Measurements from ENCODE around the gene TPPP2. TPM values are rescaled to one million over a fixed set of nuclear protein-coding genes. Genes with fewer than 3 reads are reported as not detected.

The TPPP2 gene
- total RNA-seq, 1 experiment from 2014 or later = not detected

DNA sequence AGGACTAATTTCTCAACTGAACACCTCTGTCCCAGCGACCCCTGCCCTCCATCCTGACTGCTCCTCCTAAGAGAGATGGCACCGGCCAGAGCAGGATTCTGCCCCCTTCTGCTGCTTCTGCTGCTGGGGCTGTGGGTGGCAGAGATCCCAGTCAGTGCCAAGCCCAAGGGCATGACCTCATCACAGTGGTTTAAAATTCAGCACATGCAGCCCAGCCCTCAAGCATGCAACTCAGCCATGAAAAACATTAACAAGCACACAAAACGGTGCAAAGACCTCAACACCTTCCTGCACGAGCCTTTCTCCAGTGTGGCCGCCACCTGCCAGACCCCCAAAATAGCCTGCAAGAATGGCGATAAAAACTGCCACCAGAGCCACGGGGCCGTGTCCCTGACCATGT is 12.9 kb downstream of the TPPP2 start:
- Histone ChIP-seq H3K27me3 (ENCODE audit: low read length) (no peaks in the 10 kb centered on the region), H2AFZ (ENCODE audit: low read length) (no peak overlapping the region), H3K9ac (ENCODE audit: low read length) (no peak overlapping the region), H3K79me2 (ENCODE audit: low read length) (no peaks in the 10 kb centered on the region), H3K4me1 (ENCODE audit: low read length) (no peaks in the 10 kb centered on the region), H3K4me3 (ENCODE audit: low read length) (no peak overlapping the region), H4K20me1 (ENCODE audit: insufficient read depth, low read depth, low read length) (no peaks in the 10 kb centered on the region), H3K4me2 (ENCODE audit: low read depth, low read length, poor library complexity, severe bottlenecking) (no peak overlapping the region), H3K27ac (ENCODE audit: low read length) (no peak overlapping the region), H3K9me2 (replicated peaks; ENCODE audit: insufficient read depth, low read length) (no peaks in the 10 kb centered on the region), H3K36me3 (ENCODE audit: insufficient read depth, low read length) (no peaks in the 10 kb centered on the region), H3K9me3 (ENCODE audit: low read length) (no peaks in the 10 kb centered on the region)
- no peak for DNase-seq

DNA sequence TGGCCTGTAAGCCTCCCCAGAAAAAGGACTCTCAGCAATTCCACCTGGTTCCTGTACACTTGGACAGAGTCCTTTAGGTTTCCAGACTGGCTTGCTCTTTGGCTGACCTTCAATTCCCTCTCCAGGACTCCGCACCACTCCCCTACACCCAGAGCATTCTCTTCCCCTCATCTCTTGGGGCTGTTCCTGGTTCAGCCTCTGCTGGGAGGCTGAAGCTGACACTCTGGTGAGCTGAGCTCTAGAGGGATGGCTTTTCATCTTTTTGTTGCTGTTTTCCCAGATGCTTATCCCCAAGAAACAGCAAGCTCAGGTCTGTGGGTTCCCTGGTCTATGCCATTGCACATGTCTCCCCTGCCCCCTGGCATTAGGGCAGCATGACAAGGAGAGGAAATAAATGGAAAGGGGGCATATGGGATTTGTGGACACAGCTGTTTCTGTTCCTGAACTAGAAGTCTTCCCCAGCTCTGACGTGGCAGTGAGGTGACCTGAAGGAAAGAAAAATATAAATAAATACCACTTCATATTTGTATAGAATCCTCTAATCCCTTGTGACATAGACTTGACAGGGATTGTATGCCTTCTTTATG is 13.5 kb downstream of the TPPP2 start:
- Histone ChIP-seq H4K20me1 (ENCODE audit: insufficient read depth, low read depth, low read length) (no peaks in the 10 kb centered on the region), H3K9me2 (replicated peaks; ENCODE audit: insufficient read depth, low read length) (no peaks in the 10 kb centered on the region), H3K9me3 (ENCODE audit: low read length) (no peaks in the 10 kb centered on the region), H2AFZ (ENCODE audit: low read length) (no peak overlapping the region), H3K4me1 (ENCODE audit: low read length) (no peaks in the 10 kb centered on the region), H3K36me3 (ENCODE audit: insufficient read depth, low read length) (no peaks in the 10 kb centered on the region), H3K27ac (ENCODE audit: low read length) (no peak overlapping the region), H3K4me3 (ENCODE audit: low read length) (no peak overlapping the region), H3K4me2 (ENCODE audit: low read depth, low read length, poor library complexity, severe bottlenecking) (no peak overlapping the region), H3K79me2 (ENCODE audit: low read length) (no peaks in the 10 kb centered on the region), H3K27me3 (ENCODE audit: low read length) (no peaks in the 10 kb centered on the region), H3K9ac (ENCODE audit: low read length) (no peak overlapping the region)
- DNase-seq = no peak

DNA sequence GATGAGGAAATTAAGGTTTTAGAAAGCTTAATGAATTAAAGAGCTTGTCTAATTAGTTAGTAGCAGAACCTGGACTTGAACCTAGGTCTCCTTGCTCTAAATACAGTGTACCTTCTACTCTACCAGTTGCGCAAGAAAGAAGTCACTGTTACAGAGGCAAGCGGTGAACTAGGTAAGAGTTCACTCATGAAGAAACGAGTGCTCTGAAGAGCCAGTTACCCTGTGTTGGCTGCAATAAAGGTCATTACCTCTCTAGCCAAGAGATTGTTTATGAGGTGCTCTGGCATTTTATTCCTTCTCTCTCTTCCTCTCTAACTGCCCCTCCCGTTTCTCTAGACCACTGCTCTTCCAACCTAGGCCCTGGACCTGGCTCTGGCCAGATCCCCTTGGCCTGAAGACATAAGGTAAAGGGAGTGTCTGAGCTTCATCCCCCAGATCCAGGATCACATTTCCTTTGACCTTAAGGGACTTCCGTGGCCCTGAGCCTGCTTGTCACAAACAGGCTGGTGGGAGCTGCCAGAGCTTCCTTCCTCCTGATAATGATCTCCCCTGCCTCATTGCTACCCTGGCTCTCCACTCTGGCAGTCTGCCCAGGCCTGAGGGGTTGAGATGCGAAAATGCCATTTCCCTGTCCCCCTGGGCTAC is 14.1 kb downstream of the TPPP2 start:
- Histone ChIP-seq H3K4me1 (ENCODE audit: low read length) (no peaks in the 10 kb centered on the region), H3K9ac (ENCODE audit: low read length) (no peak overlapping the region)

DNA sequence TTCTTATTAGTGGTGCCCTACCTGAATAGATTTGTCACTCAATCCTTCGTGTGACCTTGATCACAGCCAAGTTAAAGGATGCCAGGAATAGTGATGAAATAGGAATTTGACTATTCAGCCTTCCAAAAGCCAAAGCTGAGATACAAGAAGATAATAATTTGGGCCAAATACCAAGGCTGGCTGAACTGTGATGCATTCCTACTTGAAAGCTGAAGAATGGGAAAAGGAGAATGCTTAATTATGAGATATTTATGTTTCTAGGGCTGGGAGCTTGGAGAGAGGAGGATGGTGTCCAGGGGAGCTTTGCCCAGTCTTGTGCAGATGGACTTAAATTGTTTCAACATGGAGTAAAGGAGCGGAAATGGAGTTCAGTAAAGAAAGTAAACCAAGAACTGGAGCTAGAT is 17.4 kb downstream of the TPPP2 start:
- H3K9me2 ChIP-seq (replicated peaks; ENCODE audit: insufficient read depth, low read length) = no peaks in the 10 kb centered on the region
- no peaks in the 10 kb centered on the region for H3K4me1 ChIP-seq (ENCODE audit: low read length)
- H3K36me3 ChIP-seq (ENCODE audit: insufficient read depth, low read length) = no peaks in the 10 kb centered on the region

More for the DNA sequence above, 14.1 kb downstream of the TPPP2 start:
- Histone ChIP-seq H3K4me3 (ENCODE audit: low read length) (no peak overlapping the region), H4K20me1 (ENCODE audit: insufficient read depth, low read depth, low read length) (no peaks in the 10 kb centered on the region), H2AFZ (ENCODE audit: low read length) (no peak overlapping the region), H3K36me3 (ENCODE audit: insufficient read depth, low read length) (no peaks in the 10 kb centered on the region), H3K9me2 (replicated peaks; ENCODE audit: insufficient read depth, low read length) (no peaks in the 10 kb centered on the region), H3K27ac (ENCODE audit: low read length) (no peak overlapping the region), H3K9me3 (ENCODE audit: low read length) (no peaks in the 10 kb centered on the region), H3K4me2 (ENCODE audit: low read depth, low read length, poor library complexity, severe bottlenecking) (no peak overlapping the region), H3K27me3 (ENCODE audit: low read length) (no peaks in the 10 kb centered on the region), H3K79me2 (ENCODE audit: low read length) (no peaks in the 10 kb centered on the region)
- no peak for DNase-seq

DNA sequence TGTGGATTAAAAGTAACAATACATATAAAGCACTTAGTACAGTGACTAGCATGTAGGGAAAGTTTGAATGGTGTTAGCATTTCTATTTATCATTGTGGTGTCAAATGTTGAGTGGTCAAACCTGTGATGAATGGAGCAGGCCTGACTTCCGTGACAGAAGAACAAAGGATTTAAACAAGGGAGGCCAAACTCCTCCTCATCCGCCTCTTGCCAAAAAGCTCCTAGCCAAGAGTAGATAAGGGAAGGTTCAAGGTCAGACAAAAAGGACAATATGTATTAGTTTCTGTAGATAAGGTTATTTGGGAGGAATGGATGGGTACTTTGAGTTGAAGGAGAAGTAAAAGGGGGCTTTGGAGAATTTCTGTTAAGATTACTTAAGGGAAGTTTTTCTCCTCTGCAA is 18.6 kb downstream of the TPPP2 start:
- Histone ChIP-seq H3K9me3 (ENCODE audit: low read length) (no peaks in the 10 kb centered on the region), H3K4me3 (ENCODE audit: low read length) (no peak overlapping the region), H3K27ac (ENCODE audit: low read length) (no peak overlapping the region), H3K27me3 (ENCODE audit: low read length) (no peaks in the 10 kb centered on the region), H3K9me2 (replicated peaks; ENCODE audit: insufficient read depth, low read length) (no peaks in the 10 kb centered on the region), H3K4me2 (ENCODE audit: low read depth, low read length, poor library complexity, severe bottlenecking) (no peak overlapping the region), H3K79me2 (ENCODE audit: low read length) (no peaks in the 10 kb centered on the region), H3K4me1 (ENCODE audit: low read length) (no peaks in the 10 kb centered on the region), H4K20me1 (ENCODE audit: insufficient read depth, low read depth, low read length) (no peaks in the 10 kb centered on the region), H2AFZ (ENCODE audit: low read length) (no peak overlapping the region), H3K9ac (ENCODE audit: low read length) (no peak overlapping the region), H3K36me3 (ENCODE audit: insufficient read depth, low read length) (no peaks in the 10 kb centered on the region)
- no peak for DNase-seq

More for the DNA sequence above, 17.4 kb downstream of the TPPP2 start:
- no peaks in the 10 kb centered on the region for H3K9me3 ChIP-seq (ENCODE audit: low read length)
- H3K4me3 ChIP-seq (ENCODE audit: low read length) = no peak overlapping the region
- no peak overlapping the region for H3K9ac ChIP-seq (ENCODE audit: low read length)
- no peak overlapping the region for H2AFZ ChIP-seq (ENCODE audit: low read length)
- no peak overlapping the region for H3K27ac ChIP-seq (ENCODE audit: low read length)
- H3K27me3 ChIP-seq (ENCODE audit: low read length) = no peaks in the 10 kb centered on the region
- no peaks in the 10 kb centered on the region for H3K79me2 ChIP-seq (ENCODE audit: low read length)
- H4K20me1 ChIP-seq (ENCODE audit: insufficient read depth, low read depth, low read length) = no peaks in the 10 kb centered on the region
- no peak for DNase-seq
- no peak overlapping the region for H3K4me2 ChIP-seq (ENCODE audit: low read depth, low read length, poor library complexity, severe bottlenecking)

DNA sequence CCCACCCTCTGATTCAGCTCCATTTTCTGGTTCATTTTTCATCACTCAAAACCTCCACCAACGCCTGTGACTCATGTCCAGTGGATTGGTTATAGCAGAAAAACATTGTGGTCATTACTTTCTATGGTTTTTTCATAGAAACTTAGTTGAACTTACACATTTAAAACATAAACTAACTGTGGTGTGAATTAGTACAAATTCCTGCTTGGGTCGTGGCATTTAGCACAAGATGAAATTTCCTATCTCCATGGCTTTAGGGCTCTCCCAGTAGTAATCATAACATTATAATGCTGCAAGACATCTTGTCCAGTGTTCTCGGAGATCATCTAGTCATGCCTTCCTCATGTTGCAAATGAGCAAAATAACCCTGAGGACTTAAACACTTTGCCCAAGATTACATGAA is 19.3 kb downstream of the TPPP2 start:
- Histone ChIP-seq H3K9me3 (ENCODE audit: low read length) (no peaks in the 10 kb centered on the region), H3K4me1 (ENCODE audit: low read length) (no peaks in the 10 kb centered on the region), H3K9me2 (replicated peaks; ENCODE audit: insufficient read depth, low read length) (no peaks in the 10 kb centered on the region), H4K20me1 (ENCODE audit: insufficient read depth, low read depth, low read length) (no peaks in the 10 kb centered on the region), H3K4me2 (ENCODE audit: low read depth, low read length, poor library complexity, severe bottlenecking) (no peak overlapping the region), H3K79me2 (ENCODE audit: low read length) (no peaks in the 10 kb centered on the region), H3K27ac (ENCODE audit: low read length) (no peak overlapping the region), H3K4me3 (ENCODE audit: low read length) (no peak overlapping the region), H2AFZ (ENCODE audit: low read length) (no peak overlapping the region), H3K9ac (ENCODE audit: low read length) (no peak overlapping the region), H3K36me3 (ENCODE audit: insufficient read depth, low read length) (no peaks in the 10 kb centered on the region), H3K27me3 (ENCODE audit: low read length) (no peaks in the 10 kb centered on the region)
- DNase-seq = no peak

DNA sequence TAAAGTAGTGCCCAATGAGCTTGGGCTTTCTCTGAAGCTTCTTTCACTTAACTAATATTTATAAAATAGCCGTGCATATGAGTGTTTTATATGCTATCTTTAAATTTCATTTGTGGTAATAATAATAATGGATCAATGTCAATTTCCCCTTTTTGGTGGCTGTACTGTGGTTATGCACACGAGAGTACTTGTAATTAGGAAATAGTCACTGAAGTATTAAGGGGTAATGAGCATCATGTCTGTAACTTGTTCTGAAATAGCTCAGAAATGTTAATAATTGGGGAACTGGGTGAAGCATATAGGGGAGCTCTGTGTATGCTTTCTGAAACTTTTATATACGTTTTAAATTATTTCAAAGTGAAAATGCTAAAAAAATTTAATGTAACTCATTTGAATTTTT is 20.6 kb downstream of the TPPP2 start:
- Histone ChIP-seq H2AFZ (ENCODE audit: low read length) (no peak overlapping the region), H3K4me1 (ENCODE audit: low read length) (no peaks in the 10 kb centered on the region), H3K9ac (ENCODE audit: low read length) (no peak overlapping the region), H3K9me2 (replicated peaks; ENCODE audit: insufficient read depth, low read length) (no peaks in the 10 kb centered on the region), H3K79me2 (ENCODE audit: low read length) (no peaks in the 10 kb centered on the region), H3K4me2 (ENCODE audit: low read depth, low read length, poor library complexity, severe bottlenecking) (no peak overlapping the region), H3K9me3 (ENCODE audit: low read length) (no peaks in the 10 kb centered on the region), H3K27me3 (ENCODE audit: low read length) (no peaks in the 10 kb centered on the region), H4K20me1 (ENCODE audit: insufficient read depth, low read depth, low read length) (no peaks in the 10 kb centered on the region), H3K4me3 (ENCODE audit: low read length) (no peak overlapping the region), H3K27ac (ENCODE audit: low read length) (no peak overlapping the region), H3K36me3 (ENCODE audit: insufficient read depth, low read length) (no peaks in the 10 kb centered on the region)
- DNase-seq = no peak

DNA sequence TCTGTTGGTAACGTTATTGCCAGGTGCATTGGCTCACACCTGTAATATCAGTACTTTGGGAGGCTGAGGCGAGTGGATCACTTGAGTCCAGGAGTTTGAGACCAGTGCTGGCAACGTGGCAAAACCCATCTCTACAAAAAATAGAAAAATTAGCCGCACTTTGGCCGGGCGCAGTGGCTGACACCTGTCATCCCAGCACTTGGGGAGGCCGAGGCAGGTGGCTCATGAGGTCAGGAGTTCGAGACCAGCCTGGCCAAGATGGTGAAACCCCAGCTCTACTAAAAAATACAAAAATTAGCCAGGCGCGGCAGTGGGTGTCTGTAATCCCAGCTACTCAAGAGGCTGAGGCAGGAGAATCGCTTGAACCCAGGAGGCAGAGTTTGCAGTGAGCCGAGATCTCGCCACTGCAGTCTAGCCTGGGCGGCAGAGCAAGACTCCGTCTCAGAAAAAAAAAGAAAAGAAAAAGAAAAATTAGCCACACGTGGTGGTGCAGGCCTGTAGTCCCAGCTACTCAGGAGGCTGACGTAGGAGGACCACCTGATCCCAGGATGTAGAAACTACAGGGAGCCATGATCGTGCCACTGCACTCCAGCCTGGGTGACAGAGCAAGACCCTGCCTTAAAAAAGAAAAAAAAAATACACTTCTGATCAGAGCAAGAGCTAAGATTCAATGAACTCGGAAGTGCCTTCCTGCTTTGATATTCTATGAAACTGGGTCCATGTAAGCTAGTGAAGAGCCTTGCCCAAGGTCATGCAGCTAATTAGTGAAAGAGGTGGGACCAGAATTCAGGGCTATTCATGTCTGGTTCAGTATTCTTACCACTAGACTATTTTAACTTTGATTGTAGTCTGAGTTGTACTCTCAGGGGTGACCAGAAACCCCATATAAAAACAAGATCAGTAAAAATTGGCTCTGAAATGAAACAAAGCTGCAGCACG is 23.4 kb downstream of the TPPP2 start:
- no peaks in the 10 kb centered on the region for H3K36me3 ChIP-seq (ENCODE audit: insufficient read depth, low read length)
- no peaks in the 10 kb centered on the region for H3K4me1 ChIP-seq (ENCODE audit: low read length)
- H3K4me3 ChIP-seq (ENCODE audit: low read length) = no peak overlapping the region
- H3K9me3 ChIP-seq (ENCODE audit: low read length) = no peaks in the 10 kb centered on the region
- H2AFZ ChIP-seq (ENCODE audit: low read length) = no peak overlapping the region
- no peaks in the 10 kb centered on the region for H3K9me2 ChIP-seq (replicated peaks; ENCODE audit: insufficient read depth, low read length)
- no peak overlapping the region for H3K27ac ChIP-seq (ENCODE audit: low read length)
- no peaks in the 10 kb centered on the region for H3K79me2 ChIP-seq (ENCODE audit: low read length)
- no peak overlapping the region for H3K9ac ChIP-seq (ENCODE audit: low read length)
- no peaks in the 10 kb centered on the region for H4K20me1 ChIP-seq (ENCODE audit: insufficient read depth, low read depth, low read length)
- no peak for DNase-seq
- H3K27me3 ChIP-seq (ENCODE audit: low read length) = no peaks in the 10 kb centered on the region
- no peak overlapping the region for H3K4me2 ChIP-seq (ENCODE audit: low read depth, low read length, poor library complexity, severe bottlenecking)
